GM19023 (cell line): ENCODE data around the gene MCRIP2.

ENCODE experiments used
- ATAC-seq: cut with Tn5 transposase; IDR thresholded peaks from one replicate; pipeline ENCODE4 v1.9.1; 2021; ENCODE audit warnings: mild to moderate bottlenecking, moderate library complexity; ENCODE audit not compliant: unreplicated experiment

The MCRIP2 gene

GRCh38 chr16:616733-617586 is 24.7 kb upstream of the MCRIP2 start:
- no peak for ATAC-seq

DNA sequence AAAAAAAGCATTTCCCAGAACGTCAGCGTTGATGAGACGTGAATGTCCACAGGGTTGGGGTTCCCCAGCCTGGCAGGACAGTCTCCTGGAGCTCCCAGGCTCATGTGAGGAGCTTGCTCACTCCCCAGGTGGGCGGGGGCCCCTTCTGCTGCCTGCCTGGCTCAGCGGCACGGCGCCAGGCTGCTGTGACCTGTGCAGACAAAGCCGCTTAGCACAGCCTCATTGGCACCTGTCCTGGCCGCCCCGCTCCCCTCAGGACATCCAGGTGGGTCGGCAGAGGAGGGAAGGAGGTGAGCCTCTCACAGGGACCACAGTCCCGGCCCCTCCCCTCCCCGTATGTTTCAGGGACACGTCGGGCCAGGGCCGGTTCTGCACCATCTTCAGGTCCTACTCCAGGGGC is 23.8 kb upstream of the MCRIP2 start:
- no peak for ATAC-seq

GRCh38 chr16:619476-620100 is 22.0 kb upstream of the MCRIP2 start:
- ATAC-seq = no peak

DNA sequence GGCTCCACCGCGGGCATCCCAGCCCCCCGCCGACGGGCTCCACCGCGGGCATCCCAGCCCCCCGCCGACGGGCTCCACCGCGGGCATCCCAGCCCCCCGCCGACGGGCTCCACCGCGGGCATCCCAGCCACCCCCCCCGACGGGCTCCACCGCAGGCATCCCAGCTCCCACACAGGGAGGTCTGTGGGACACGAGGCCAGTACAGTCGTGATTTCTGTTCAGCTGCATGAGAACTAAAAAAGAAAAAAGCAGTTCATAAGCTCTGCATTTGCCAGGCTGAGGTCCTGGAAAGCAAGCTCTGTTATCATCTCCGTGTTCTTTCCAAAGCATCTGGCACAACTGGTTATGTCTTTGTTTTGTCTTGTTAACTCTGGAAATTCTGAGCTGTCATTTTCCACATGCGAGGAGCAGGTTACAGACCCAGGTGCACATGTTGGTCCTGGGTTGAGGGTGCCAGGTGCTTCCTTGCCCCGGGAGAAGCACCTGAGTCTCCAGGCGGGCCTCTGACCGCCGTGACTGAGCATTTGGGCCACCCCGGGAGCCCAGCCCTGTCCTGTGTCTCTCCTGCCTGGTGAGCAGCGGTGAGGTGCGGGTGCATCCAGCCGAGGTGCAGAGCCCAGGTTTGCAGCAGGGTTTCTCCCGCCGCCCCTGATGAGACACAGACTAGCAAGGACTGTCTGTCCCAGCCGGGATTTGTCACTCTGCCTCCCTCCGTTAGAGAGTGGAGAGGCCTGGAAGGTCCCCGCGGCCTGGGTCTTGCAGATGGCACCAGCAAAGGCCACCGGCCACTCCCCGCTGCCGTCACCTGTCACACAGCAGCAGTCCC is 20.7 kb upstream of the MCRIP2 start:
- ATAC-seq = no peak

DNA sequence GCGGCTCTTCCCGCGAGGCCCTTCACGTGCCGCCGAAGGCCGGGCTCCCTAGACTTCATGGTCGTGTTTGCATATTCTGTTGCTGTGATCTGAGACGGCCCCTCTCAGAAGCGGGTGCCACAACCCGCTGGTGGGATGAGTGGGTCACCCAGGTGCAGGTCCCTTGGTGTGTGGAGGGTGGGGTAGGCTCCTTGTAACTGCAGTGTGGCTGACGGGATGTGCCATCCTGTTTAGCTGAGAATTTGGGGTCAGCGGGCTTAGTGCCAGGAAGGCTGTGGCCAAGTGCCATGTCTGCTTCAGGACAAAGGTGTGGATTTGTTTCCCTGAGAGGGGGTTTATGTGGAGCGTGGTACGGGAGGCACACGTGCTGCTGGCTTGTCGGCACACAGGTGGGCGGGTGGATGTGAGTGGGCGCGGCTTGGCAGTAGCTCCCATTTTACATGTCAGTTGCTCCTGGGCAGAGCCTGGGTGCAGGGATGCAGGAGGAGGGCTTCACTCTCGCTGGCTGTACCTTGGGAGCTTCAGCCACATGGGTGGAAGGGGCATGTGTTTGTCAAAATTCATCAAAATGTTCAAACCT is 20.0 kb upstream of the MCRIP2 start:
- ATAC-seq = no peak

GRCh38 chr16:622920-623280 is 18.7 kb upstream of the MCRIP2 start:
- no peak for ATAC-seq

DNA sequence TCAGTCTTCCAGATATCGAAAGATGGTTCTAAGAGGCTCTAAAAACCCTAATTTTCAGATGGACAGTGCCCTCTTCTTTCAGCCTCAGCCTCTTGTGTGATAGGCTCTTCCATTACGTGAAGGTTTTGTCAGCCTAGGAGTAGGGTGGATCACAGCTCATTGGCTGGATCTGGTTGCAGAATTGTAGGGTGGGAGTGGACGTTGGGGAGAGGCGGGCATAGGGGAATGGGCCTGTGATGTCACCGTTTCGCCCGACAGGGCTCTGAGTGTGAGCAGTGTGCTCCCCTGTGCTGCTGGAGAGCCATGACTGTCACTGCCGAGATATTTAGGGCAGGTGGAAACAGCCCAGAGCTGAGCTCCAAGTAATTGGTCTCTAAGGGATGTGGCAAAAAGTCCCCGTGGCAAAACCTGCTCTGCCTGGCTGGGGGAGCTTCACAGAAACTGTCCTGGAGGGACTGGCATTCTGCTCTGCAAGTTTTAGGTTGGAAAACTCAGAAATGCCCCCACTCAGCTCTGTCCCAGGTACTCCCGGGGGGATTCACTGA is 17.0 kb upstream of the MCRIP2 start:
- ATAC-seq = no peak

GRCh38 chr16:625117-625976 is 16.3 kb upstream of the MCRIP2 start:
- ATAC-seq = no peak

GRCh38 chr16:625977-626765 is 15.5 kb upstream of the MCRIP2 start:
- ATAC-seq = no peak

DNA sequence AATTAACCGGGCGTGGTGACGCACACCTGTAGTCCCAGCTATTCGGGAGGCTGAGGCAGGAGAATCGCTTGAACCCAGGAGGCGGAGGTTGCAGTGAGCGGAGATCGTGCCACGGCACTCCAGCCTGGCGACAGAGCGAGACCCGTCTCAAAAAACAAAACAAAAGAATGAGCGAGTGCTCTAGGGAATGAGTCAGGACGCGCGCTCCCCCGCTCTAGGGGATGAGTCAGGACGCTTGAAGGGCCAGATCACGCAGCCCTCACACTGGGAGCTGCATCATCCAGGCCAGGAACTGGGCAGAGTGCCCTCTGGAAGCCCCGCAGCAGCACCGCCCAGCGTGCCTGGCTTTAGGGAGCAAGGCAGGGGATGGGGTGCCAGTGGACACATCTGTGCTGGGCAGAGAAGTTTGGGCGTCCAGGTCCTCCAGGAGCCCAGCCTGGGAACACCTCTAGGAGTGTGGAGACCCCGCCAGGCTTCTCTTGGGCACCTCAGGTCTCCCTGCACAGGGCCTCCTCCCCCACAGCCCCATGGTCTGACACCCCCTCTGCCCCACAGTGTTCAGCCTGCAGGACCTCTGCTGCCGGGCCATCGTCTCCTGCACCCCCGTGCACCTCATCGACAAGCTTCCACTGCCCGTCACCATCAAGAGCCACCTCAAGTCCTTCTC is 14.7 kb upstream of the MCRIP2 start:
- ATAC-seq = no peak

GRCh38 chr16:627454-628239 is 14.0 kb upstream of the MCRIP2 start:
- no peak for ATAC-seq

- ATAC-seq = no peak
Measured at GRCh38 chr16:628321-629061, 13.1 kb upstream of the MCRIP2 start.

DNA sequence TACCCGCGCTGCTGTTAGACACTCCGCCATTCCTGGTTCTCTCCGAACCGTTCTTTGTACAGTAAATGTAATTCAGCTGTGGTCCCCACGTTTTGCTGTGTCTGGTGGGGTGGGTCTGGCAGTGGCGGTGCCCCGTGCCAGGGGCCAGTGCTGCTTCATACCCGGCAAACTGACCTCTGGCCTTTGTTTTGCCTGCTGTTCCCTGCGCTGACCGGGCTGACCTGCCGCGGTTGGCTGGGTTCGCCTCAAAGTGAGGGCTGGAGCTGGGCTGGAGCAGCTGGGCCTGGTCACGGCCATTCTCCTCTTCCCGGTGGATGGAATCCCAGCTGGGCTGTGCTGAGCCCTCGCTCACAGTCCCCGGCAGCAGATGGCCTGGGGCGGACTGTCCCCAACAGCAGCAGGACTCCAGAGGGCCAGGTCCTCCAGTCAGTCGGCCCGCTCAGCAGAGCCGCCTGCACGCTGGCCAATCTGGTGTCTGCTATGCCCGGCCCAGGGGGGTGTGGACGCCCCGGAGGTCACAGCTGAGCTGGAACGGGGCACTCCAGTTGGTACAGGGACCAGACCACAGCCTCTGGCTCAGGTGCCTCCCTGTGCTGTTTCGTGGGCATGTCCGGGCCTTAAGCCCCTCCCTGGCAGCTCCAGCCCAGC is 12.3 kb upstream of the MCRIP2 start:
- ATAC-seq = no peak

GRCh38 chr16:629833-630248 is 11.8 kb upstream of the MCRIP2 start:
- no peak for ATAC-seq

DNA sequence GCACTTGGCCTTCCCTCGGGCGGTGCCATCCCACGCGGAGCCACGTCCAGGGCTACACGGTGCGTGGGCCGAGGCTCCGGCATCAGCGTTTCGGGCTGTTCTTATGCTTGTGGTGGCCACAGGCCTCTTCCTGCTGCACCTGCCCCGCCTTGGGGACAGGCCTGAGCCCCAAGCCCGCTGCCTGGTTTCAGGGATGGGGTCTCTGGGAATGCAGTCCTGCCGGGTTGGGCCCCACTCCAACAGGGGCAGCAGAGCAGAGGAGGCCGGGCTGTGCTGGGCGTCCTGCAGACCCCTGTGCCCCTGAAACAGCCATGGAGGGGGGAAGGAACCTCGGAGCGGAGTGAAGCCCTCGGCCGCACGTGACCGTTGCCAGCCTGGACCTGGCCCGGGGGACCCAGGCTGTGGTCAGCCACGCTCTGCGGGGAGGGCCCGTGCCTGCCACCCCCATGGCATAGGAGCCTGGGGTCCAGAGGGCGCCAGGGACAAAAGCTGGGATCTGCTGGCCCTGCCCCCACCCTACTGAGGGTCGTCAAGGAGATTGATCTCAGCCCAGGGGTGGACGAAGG is 11.3 kb upstream of the MCRIP2 start:
- no peak for ATAC-seq

DNA sequence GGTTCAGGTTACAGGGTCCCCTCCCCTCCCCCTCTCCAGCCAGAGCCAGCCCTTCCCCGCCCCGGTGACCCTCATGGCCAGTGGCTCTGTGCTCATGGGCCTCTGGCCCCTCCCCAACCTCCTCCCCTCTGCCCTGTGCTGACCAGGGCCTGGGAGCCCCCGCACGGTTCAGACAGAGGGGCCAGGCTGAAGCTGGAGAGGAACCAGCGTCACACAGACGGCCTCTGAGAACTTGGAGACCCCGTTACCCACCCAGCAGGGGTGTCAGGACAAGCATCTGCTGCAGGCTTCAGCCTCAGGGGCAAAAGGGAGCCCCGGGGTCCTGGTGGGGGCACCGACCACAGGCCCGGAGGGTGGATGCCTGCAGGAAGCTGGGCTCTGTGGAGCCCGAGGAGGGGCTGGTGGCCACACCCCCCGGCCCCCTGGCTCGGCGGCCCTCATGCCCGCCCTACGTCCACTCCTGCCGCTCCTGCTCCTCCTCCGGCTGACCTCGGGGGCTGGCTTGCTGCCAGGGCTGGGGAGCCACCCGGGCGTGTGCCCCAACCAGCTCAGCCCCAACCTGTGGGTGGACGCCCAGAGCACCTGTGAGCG is 10.7 kb upstream of the MCRIP2 start, which contains the start of gene WFIKKN1:
Gene WFIKKN1, plus strand, starts transcription at position 171 of the 591 bp plus-strand sequence. Its CDS starts 269 bp downstream, at position 440.
- ATAC-seq = no peak
